H9 (cell line): ENCODE measurements around the gene CORIN. TPM values are rescaled to one million over a fixed set of nuclear protein-coding genes. Genes with fewer than 3 reads are reported as not detected.

Experiments used
- DNase-seq: peaks from one replicate; pipeline ENCODE4 v3.0.0-alpha.2; 2017
- H2AFZ ChIP-seq: one replicate; pipeline ENCODE4 v1.6.1; 2013; ENCODE audit warnings: mild to moderate bottlenecking, low read length, control low read depth, moderate library complexity
- H2AK5ac ChIP-seq: 2 replicates; pipeline ENCODE4 v1.6.1; 2013; ENCODE audit warnings: low read length, control low read depth, mixed read lengths; ENCODE audit not compliant: insufficient read length
- H2BK120ac ChIP-seq: one replicate; pipeline ENCODE4 v1.6.1; 2013; ENCODE audit warnings: low read depth, mild to moderate bottlenecking, low read length, control low read depth, inconsistent platforms; ENCODE audit not compliant: poor library complexity, severe bottlenecking
- H2BK12ac ChIP-seq: 2 replicates; pipeline ENCODE4 v1.6.1; 2013; ENCODE audit warnings: low read length, control low read depth, mixed read lengths, low read depth; ENCODE audit not compliant: insufficient read length
- H2BK15ac ChIP-seq: 2 replicates; pipeline ENCODE4 v1.6.1; 2013; ENCODE audit warnings: low read depth, low read length, control low read depth
- H2BK20ac ChIP-seq: one replicate; pipeline ENCODE4 v1.6.1; 2013; ENCODE audit warnings: low read depth, mild to moderate bottlenecking, low read length, control low read depth, inconsistent platforms; ENCODE audit not compliant: poor library complexity, severe bottlenecking
- H2BK5ac ChIP-seq: 2 replicates; pipeline ENCODE4 v1.6.1; 2013; ENCODE audit warnings: low read length, control low read depth, mixed read lengths; ENCODE audit not compliant: insufficient read length
- H3K14ac ChIP-seq: 2 replicates; pipeline ENCODE4 v1.6.1; 2013; ENCODE audit warnings: low read length, control low read depth; ENCODE audit not compliant: insufficient read depth
- H3K18ac ChIP-seq: 2 replicates; pipeline ENCODE4 v1.6.1; 2013; ENCODE audit warnings: low read depth, mild to moderate bottlenecking, mixed read lengths, low read length, control low read depth; ENCODE audit not compliant: insufficient read length
- H3K23ac ChIP-seq: 2 replicates; pipeline ENCODE4 v1.6.1; 2013; ENCODE audit warnings: low read length, control low read depth, mixed read lengths, low read depth; ENCODE audit not compliant: insufficient read length
- H3K23me2 ChIP-seq: 2 replicates; pipeline ENCODE4 v1.6.1; 2013; ENCODE audit warnings: low read depth, mild to moderate bottlenecking, mixed read lengths, low read length, control low read depth; ENCODE audit not compliant: insufficient read length, poor library complexity, severe bottlenecking
- H3K27ac ChIP-seq: 2 replicates; pipeline ENCODE4 v1.5.1; 2013; ENCODE audit warnings: low read length, control low read depth, mixed read lengths, low read depth; ENCODE audit not compliant: insufficient read length
- H3K27me3 ChIP-seq: 2 replicates; pipeline ENCODE4 v1.6.1; 2013; ENCODE audit warnings: low read length, control low read depth, inconsistent platforms; ENCODE audit not compliant: insufficient read depth
- H3K4ac ChIP-seq: 2 replicates; pipeline ENCODE4 v1.6.1; 2013; ENCODE audit warnings: low read depth, mild to moderate bottlenecking, control low read depth, inconsistent platforms, low read length, moderate library complexity
- H3K4me1 ChIP-seq: 2 replicates; pipeline ENCODE4 v1.6.1; 2013; ENCODE audit warnings: low read length, control low read depth, inconsistent platforms; ENCODE audit not compliant: insufficient read depth
- H3K4me2 ChIP-seq: 2 replicates; pipeline ENCODE4 v1.6.1; 2013; ENCODE audit warnings: low read length, control low read depth, mixed read lengths; ENCODE audit not compliant: insufficient read length, insufficient read depth
- H3K56ac ChIP-seq: 2 replicates; pipeline ENCODE4 v1.6.1; 2013; ENCODE audit warnings: low read depth, mild to moderate bottlenecking, mixed read lengths, low read length, control low read depth; ENCODE audit not compliant: insufficient read length
- H3K79me1 ChIP-seq: 2 replicates; pipeline ENCODE4 v1.6.1; 2013; ENCODE audit warnings: low read depth, mild to moderate bottlenecking, moderate library complexity, low read length, control low read depth, inconsistent platforms; ENCODE audit not compliant: insufficient read depth, poor library complexity, severe bottlenecking
- H3K79me2 ChIP-seq: 2 replicates; pipeline ENCODE4 v1.6.1; 2013; ENCODE audit warnings: low read length, control low read depth, inconsistent platforms; ENCODE audit not compliant: insufficient read depth
- H3K9ac ChIP-seq: 2 replicates; pipeline ENCODE4 v1.6.1; 2013; ENCODE audit warnings: low read length, control low read depth, mixed read lengths; ENCODE audit not compliant: insufficient read length; ENCODE audit errors: extremely low read depth
- H3K9me3 ChIP-seq: one replicate; pipeline ENCODE4 v1.6.1; 2013; ENCODE audit warnings: low read depth, low read length, inconsistent platforms; ENCODE audit not compliant: control insufficient read depth
- H3T11ph ChIP-seq: one replicate; pipeline ENCODE4 v1.6.1; 2013; ENCODE audit warnings: mild to moderate bottlenecking, low read length, control low read depth, inconsistent platforms
- H4K20me1 ChIP-seq: one replicate; pipeline ENCODE4 v1.6.1; 2013; ENCODE audit not compliant: control insufficient read depth, insufficient read length, insufficient read depth
- H4K5ac ChIP-seq: 2 replicates; pipeline ENCODE4 v1.6.1; 2013; ENCODE audit warnings: low read depth, mild to moderate bottlenecking, mixed read lengths, low read length, control low read depth; ENCODE audit not compliant: insufficient read length
- H4K8ac ChIP-seq: replicated peaks from 2 replicates; pipeline ENCODE4 v1.6.1; 2013; ENCODE audit warnings: low read length, control low read depth, mixed read lengths, low read depth; ENCODE audit not compliant: insufficient read length
- H4K91ac ChIP-seq: 2 replicates; pipeline ENCODE4 v1.6.1; 2013; ENCODE audit warnings: low read depth, mild to moderate bottlenecking, moderate library complexity, mixed read lengths, low read length, control low read depth; ENCODE audit not compliant: insufficient read length
- H3K27ac Mint-ChIP-seq, 3 experiments: 2 replicates in 2 of 3; 3 replicates in 1 of 3; pipeline ENCODE4 v1.8.0; 2020 to 2021; ENCODE audit warnings: mixed read lengths in 3 of 3, mild to moderate bottlenecking in 1 of 3, moderate library complexity in 1 of 3
- H3K27me3 Mint-ChIP-seq: 2 replicates; pipeline ENCODE4 v1.8.0; 2021; ENCODE audit warnings: low read depth, mild to moderate bottlenecking, moderate library complexity, mixed read lengths
- H3K36me3 Mint-ChIP-seq, 3 experiments: 2 replicates in 2 of 3; 3 replicates in 1 of 3; pipeline ENCODE4 v1.8.0; 2020 to 2021; ENCODE audit warnings: low read depth in 3 of 3, mixed read lengths in 3 of 3; ENCODE audit not compliant: insufficient read depth in 1 of 3
- H3K4me1 Mint-ChIP-seq, 2 experiments: 2 replicates each; pipeline ENCODE4 v1.8.0; 2020; ENCODE audit warnings: mixed read lengths in 2 of 2
- H3K4me3 Mint-ChIP-seq, 2 experiments: 2 replicates in 1 of 2; 3 replicates in 1 of 2; pipeline ENCODE4 v1.8.0; 2020 to 2021; ENCODE audit warnings: mild to moderate bottlenecking in 2 of 2, mixed read lengths in 2 of 2, moderate library complexity in 1 of 2
- H3K9me3 Mint-ChIP-seq, 2 experiments: 2 replicates in 1 of 2; 3 replicates in 1 of 2; pipeline ENCODE4 v1.8.0; 2020; ENCODE audit warnings: mild to moderate bottlenecking in 2 of 2, mixed read lengths in 2 of 2, moderate library complexity in 1 of 2
- WGBS: extraction: QIAGEN DNeasy Blood & Tissue Kit; methylation state at CpG from one replicate; pipeline ENCODE4 v1.1.7; 2013; ENCODE audit warnings: missing lambda C conversion rate, low lambda C conversion rate, mixed read lengths; ENCODE audit not compliant: insufficient read length; ENCODE audit errors: extremely low coverage; 5-methylcytosine and 5-hydroxymethylcytosine counted together
- total RNA-seq: library from RNA; stranded (reverse); gene quantifications from 2 replicates; pipeline ENCODE4 v1.2.1, GENCODE V29; 2021
- TF ChIP-seq, protein P1 (sequence below): fragments of 200-600 bp; sonication (generic); conservative IDR thresholded peaks from 3 replicates; pipeline ENCODE4 v1.8.0; 2021; ENCODE audit warnings: antibody characterized with exemption, mild to moderate bottlenecking

CORIN gene
- total RNA-seq, 1 experiment from 2014 or later = 0.39 TPM

DNA sequence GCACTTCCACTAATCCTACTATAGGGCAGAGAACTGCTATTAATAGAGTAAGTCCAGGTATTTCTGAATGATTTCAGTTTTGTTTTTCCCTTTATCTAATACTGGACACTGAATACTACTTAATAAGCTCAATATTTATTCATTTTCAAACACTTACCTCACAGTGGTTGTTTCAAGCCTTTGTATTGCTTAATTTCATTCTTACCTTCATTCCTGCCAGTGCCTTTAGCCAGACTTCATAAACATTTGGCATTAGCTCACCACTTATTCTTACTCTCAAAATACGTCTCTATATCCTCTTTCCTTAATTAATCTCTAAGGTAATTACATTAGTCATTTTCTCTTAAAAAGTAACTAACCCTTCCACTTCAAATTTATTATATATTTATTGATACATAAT lies 18.8 kb upstream of the CORIN start:
- H2BK12ac ChIP-seq = no peak overlapping the region
- H4K20me1 ChIP-seq = no peaks in the 10 kb centered on the region
- TF ChIP-seq, protein P1, sequence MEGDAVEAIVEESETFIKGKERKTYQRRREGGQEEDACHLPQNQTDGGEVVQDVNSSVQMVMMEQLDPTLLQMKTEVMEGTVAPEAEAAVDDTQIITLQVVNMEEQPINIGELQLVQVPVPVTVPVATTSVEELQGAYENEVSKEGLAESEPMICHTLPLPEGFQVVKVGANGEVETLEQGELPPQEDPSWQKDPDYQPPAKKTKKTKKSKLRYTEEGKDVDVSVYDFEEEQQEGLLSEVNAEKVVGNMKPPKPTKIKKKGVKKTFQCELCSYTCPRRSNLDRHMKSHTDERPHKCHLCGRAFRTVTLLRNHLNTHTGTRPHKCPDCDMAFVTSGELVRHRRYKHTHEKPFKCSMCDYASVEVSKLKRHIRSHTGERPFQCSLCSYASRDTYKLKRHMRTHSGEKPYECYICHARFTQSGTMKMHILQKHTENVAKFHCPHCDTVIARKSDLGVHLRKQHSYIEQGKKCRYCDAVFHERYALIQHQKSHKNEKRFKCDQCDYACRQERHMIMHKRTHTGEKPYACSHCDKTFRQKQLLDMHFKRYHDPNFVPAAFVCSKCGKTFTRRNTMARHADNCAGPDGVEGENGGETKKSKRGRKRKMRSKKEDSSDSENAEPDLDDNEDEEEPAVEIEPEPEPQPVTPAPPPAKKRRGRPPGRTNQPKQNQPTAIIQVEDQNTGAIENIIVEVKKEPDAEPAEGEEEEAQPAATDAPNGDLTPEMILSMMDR = no peak
- Mint-ChIP-seq H3K4me1 (peaks cover 0 to 4% of the 10 kb centered on the region in 2 experiments; a peak in 2 of 4 replicates), H3K27me3 (no peaks in the 10 kb centered on the region; the same call in 1 of the 2 replicates), H3K9me3 (no peaks in the 10 kb centered on the region), H3K27ac (peak overlapping the region in 1 of 3 experiments; percentile 12; a peak in 2 of 7 replicates), H3K4me3 (no peak overlapping the region), H3K36me3 (peaks cover 8 to 23% (median 9%) of the 10 kb centered on the region in 3 experiments; a peak in 6 of 7 replicates)
- H3T11ph ChIP-seq = no peak overlapping the region
- H4K91ac ChIP-seq = no peak overlapping the region
- H3K79me2 ChIP-seq = no peaks in the 10 kb centered on the region
- no peak overlapping the region for H3K27ac ChIP-seq
- no peak overlapping the region for H4K5ac ChIP-seq
- H3K9me3 ChIP-seq = no peaks in the 10 kb centered on the region
- H3K27me3 ChIP-seq = no peaks in the 10 kb centered on the region
- H3K79me1 ChIP-seq = no peaks in the 10 kb centered on the region
- H3K9ac ChIP-seq = no peak overlapping the region
- WGBS = 100% methylated on average over 1 of the region's 1 CpG
- no peaks in the 10 kb centered on the region; the same call in 1 of the 2 replicates for H3K4me1 ChIP-seq
- no peak overlapping the region for H3K4me2 ChIP-seq
- H3K56ac ChIP-seq = no peak overlapping the region
- no peak overlapping the region for H2AK5ac ChIP-seq
- no peak overlapping the region for H2BK5ac ChIP-seq
- no peak overlapping the region for H2BK120ac ChIP-seq
- H2BK15ac ChIP-seq = no peak overlapping the region
- no peak overlapping the region for H2BK20ac ChIP-seq
- H4K8ac ChIP-seq = no peak overlapping the region
- no peak overlapping the region for H3K18ac ChIP-seq
- DNase-seq = no peak
- no peak overlapping the region for H2AFZ ChIP-seq
- H3K14ac ChIP-seq = no peak overlapping the region
- H3K23me2 ChIP-seq = no peaks in the 10 kb centered on the region
- no peak overlapping the region for H3K23ac ChIP-seq
- no peak overlapping the region for H3K4ac ChIP-seq
